HG02840 (cell line): Measurements from ENCODE around the gene ZDHHC1.

Experiments
- ATAC-seq: cut with Tn5 transposase; IDR thresholded peaks from one replicate; pipeline ENCODE4 v1.9.1; 2021; ENCODE audit warnings: mild to moderate bottlenecking, moderate library complexity, moderate number of reproducible peaks; ENCODE audit not compliant: unreplicated experiment, low FRiP score

ZDHHC1 gene

GRCh38 chr16:67415872-67416793 is at the start of gene ZDHHC1:
Gene ZDHHC1, minus strand, starts transcription at chr16:67416477. Its CDS starts 8,702 bp downstream, at chr16:67407775.
- ATAC-seq = peak; percentile 68

- no peak for ATAC-seq
These were observed 48.3 kb upstream of the ZDHHC1 start for GRCh38 chr16:67464565-67464964.

GRCh38 chr16:67463691-67464090 is 47.4 kb upstream of the ZDHHC1 start:
- ATAC-seq = no peak

- no peak for ATAC-seq
These were observed 46.8 kb upstream of the ZDHHC1 start for GRCh38 chr16:67463059-67463458.

- ATAC-seq = no peak
These were observed 46.0 kb upstream of the ZDHHC1 start for GRCh38 chr16:67462279-67462655.

- ATAC-seq = no peak
These were observed 45.5 kb upstream of the ZDHHC1 start for GRCh38 chr16:67461600-67462278.

- ATAC-seq = no peak
These were observed 44.7 kb upstream of the ZDHHC1 start for GRCh38 chr16:67460961-67461360.

- ATAC-seq = no peak
These were observed 43.9 kb upstream of the ZDHHC1 start for GRCh38 chr16:67460168-67460567.

GRCh38 chr16:67459861-67460150 is 43.5 kb upstream of the ZDHHC1 start:
- no peak for ATAC-seq

- no peak for ATAC-seq
These were observed 43.0 kb upstream of the ZDHHC1 start for GRCh38 chr16:67459066-67459860.

- ATAC-seq = no peak
These were observed 41.9 kb upstream of the ZDHHC1 start for GRCh38 chr16:67458121-67458641.

GRCh38 chr16:67457611-67458010 is 41.3 kb upstream of the ZDHHC1 start:
- no peak for ATAC-seq

GRCh38 chr16:67456391-67457081 is 40.3 kb upstream of the ZDHHC1 start:
- ATAC-seq = no peak

GRCh38 chr16:67454852-67455251 is 38.6 kb upstream of the ZDHHC1 start:
- no peak for ATAC-seq

GRCh38 chr16:67454104-67454503 is 37.8 kb upstream of the ZDHHC1 start:
- ATAC-seq = no peak

- no peak for ATAC-seq
These were observed 35.6 kb upstream of the ZDHHC1 start for GRCh38 chr16:67451704-67452435.

- ATAC-seq = no peak
These were observed 34.9 kb upstream of the ZDHHC1 start for GRCh38 chr16:67451061-67451703.

GRCh38 chr16:67449739-67450138 is 33.5 kb upstream of the ZDHHC1 start:
- ATAC-seq = no peak

GRCh38 chr16:67449336-67449735 is 33.1 kb upstream of the ZDHHC1 start:
- no peak for ATAC-seq
